NCI-H128 (cell line): ENCODE measurements around the gene KRTCAP2.
"Not testable (repeated sequence)": the region's sequence is repeated elsewhere in the genome, so short reads cannot be mapped to it uniquely, and the experiment has no call there.

ENCODE experiments used
- DNase-seq: peaks from one replicate; lab custom pipeline; 2025; ENCODE audit not compliant: unreplicated experiment; lab: John Stamatoyannopoulos, UW

The KRTCAP2 gene

GRCh38 chr1:155172732-155173477, at the start of gene KRTCAP2:
Gene KRTCAP2 (minus strand): TSS chr1:155173304. CDS start chr1:155173224, 80 bp downstream.
- DNase-seq: peak; percentile 99

- not testable (repeated sequence) for DNase-seq
These were observed 47.3 kb upstream of the KRTCAP2 start for GRCh38 chr1:155220211-155220965.

GRCh38 chr1:155219592-155220031, 46.5 kb upstream of the KRTCAP2 start:
- DNase-seq: no peak

- peak; percentile 29 for DNase-seq
These were observed 45.9 kb upstream of the KRTCAP2 start for GRCh38 chr1:155218854-155219591.

GRCh38 chr1:155214702-155215101, 41.6 kb upstream of the KRTCAP2 start:
- not testable (repeated sequence) for DNase-seq

GRCh38 chr1:155212051-155212440, 38.9 kb upstream of the KRTCAP2 start:
- DNase-seq: not testable (repeated sequence)

- DNase-seq: not testable (repeated sequence)
These were observed 38.4 kb upstream of the KRTCAP2 start for GRCh38 chr1:155211381-155212050.

- DNase-seq: no peak
These were observed 37.4 kb upstream of the KRTCAP2 start for GRCh38 chr1:155210314-155211104.

GRCh38 chr1:155209312-155209721, 36.2 kb upstream of the KRTCAP2 start:
- DNase-seq: no peak

GRCh38 chr1:155208541-155209311, 35.6 kb upstream of the KRTCAP2 start, which contains the start of gene MTX1:
Gene MTX1 (plus strand): TSS chr1:155208695. CDS start chr1:155208805, 110 bp downstream.
- peak; percentile 55 for DNase-seq

GRCh38 chr1:155207806-155208540, 34.9 kb upstream of the KRTCAP2 start, which contains the start of gene THBS3:
Gene THBS3 (minus strand): TSS chr1:155207897. CDS start chr1:155207876, 21 bp downstream.
- DNase-seq: peak; percentile 62

GRCh38 chr1:155206891-155207805, 34.0 kb upstream of the KRTCAP2 start:
- peak; percentile 95 for DNase-seq

GRCh38 chr1:155205969-155206593, 33.0 kb upstream of the KRTCAP2 start:
- no peak for DNase-seq

- no peak for DNase-seq
These were observed 31.9 kb upstream of the KRTCAP2 start for GRCh38 chr1:155205035-155205434.

- DNase-seq: no peak
These were observed 29.8 kb upstream of the KRTCAP2 start for GRCh38 chr1:155202731-155203515.

GRCh38 chr1:155202198-155202597, 29.1 kb upstream of the KRTCAP2 start:
- DNase-seq: no peak
